DMS114 treated with DMSO at 0.1 percent for 48 hours (cell line): ENCODE measurements around the gene DUSP22.
"Not testable (repeated sequence)": the region's sequence is repeated elsewhere in the genome, so short reads cannot be mapped to it uniquely, and the experiment has no call there.

Experiments used
- DNase-seq: peaks from one replicate; lab custom pipeline; 2025; ENCODE audit not compliant: unreplicated experiment; lab: John Stamatoyannopoulos, UW

DUSP22 gene

GRCh38 chr6:291697-292505, at the start of gene DUSP22:
Gene DUSP22, plus strand, starts transcription at chr6:292487. Its CDS starts 53 bp downstream, at chr6:292540.
- no peak for DNase-seq

DNA sequence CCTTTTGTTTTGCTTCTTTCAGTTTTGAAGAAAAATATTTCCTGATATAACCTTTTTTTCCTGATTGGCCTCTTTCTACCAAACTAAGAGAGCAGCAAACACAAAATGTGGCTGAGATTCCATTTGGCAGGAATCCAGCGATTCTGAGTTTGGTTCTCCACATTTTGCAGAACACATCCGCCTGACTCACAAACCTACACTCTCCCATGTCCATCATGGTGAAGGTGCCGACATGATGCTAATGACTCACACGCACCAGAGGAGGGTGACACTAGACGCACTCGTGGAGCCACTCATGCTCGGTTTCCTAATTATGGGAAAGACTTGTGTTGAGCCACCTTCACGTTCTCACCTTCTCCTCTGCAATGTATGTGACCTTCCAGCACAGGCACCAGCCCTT, 45.9 kb upstream of the DUSP22 start:
- no peak for DNase-seq

DNA sequence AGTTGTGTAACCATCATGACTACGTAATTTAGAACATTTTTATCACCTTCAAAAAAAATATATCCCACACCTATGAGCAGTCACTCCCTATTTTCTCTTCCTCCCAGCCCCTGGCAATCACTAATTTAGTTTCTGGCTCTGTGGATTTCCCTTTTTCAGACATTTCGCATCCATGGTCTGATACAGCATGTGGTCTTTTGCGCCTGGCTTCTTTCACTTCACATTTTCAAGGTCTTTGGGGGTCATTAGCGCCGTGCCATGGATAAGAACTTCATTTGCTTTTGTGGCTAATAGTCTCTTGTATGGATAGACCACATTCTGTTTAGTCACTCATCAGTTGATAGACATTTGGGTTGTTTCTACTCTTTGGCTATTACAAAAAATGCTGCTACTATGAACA, 44.9 kb upstream of the DUSP22 start:
- no peak for DNase-seq

GRCh38 chr6:248046-248445, 44.2 kb upstream of the DUSP22 start:
- DNase-seq: not testable (repeated sequence)

- DNase-seq: no peak
These were observed 41.6 kb upstream of the DUSP22 start for GRCh38 chr6:250676-251075.

DNA sequence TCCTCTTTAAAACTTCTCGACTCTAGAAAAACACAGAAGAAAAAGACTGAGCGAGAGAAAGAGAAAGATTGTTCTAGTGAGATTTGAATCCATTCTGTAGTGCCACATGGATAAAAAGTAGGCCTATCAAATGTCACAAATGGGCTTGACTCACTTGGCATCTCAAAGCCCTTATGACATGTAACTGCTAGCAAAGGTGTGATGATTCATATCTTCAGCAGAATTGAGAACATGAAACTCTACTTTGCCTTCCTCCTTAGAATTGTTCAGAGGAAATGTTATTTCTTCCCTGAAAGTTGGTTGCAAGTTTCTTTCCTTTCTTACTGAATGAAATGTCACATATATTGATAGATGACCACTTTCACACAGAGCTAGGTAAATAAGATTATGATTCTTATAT, 40.4 kb upstream of the DUSP22 start:
- no peak for DNase-seq

- DNase-seq: no peak
These were observed 39.3 kb upstream of the DUSP22 start for GRCh38 chr6:252775-253535.

DNA sequence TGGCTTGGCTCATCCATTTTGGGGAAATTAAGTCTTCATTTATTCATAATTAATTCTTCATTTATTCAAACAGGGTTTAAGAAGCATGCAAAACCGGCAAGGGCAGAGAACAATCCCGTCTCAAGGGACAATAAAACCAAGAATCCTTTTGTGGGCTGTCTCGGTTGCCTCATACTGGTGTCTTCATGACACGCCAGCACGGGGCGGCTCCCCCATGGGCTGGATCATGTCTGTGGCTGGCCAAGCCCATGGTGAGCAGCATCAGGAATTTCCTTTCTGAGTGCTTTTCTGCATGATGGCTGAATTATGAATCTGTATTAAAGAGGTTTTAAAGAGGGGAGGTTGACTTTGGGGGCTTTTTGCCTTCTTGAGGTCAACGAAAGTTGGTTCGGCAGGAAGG, 38.3 kb upstream of the DUSP22 start:
- DNase-seq: no peak

GRCh38 chr6:255041-255750, 37.1 kb upstream of the DUSP22 start:
- no peak for DNase-seq

GRCh38 chr6:255751-256083, 36.6 kb upstream of the DUSP22 start:
- DNase-seq: no peak

DNA sequence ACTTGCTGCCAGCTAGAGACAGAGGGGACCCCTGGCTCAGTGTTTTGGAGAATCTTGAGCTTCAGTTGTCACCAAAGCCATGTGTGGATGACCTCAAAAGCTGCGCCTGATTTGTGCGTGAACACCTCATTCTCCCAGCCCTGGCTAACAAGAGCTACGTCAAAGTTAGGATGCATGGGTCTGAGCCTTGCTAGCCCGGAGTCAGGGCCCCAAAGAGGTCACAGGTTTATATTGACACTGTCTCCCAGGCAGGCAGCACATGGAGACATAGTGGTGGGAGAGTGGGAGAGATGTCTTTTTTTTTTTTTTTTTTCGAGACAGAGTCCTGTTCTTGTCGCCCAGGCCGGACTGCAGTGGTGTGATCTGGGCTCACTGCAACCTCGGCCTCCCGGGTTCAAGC, 36.1 kb upstream of the DUSP22 start:
- no peak for DNase-seq

DNA sequence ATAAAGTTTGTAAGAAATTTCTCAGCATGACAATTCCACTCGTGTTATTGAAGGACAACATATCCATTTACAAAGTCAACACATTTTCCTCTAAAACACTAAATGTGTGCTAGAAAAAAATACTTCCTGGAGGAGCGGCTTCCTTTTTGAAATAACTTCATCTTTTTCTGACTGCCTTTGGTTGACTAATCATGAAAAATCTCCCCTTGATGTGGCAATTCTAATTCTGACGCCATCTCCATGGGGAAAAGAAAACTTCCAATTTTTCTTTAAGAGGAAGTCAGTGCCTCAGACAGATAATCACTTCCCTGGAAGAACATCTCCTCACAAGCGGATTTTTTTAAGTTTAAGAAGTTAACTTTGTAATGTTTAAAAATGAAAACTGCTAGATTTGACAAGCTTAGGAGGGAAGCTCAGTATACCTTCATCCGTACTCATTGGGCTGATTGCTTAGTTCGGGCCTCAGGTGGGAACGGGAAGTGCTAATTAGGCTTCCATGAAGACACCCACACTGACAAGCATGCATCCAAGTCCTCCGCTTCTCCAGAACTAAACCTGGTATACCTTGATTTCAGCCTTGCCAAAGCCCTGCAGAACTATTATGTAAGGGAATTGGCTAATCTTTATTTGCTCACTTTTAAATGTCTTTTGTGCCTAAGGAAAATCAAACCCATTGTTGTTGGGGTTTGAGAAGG, 35.1 kb upstream of the DUSP22 start:
- no peak for DNase-seq

- no peak for DNase-seq
These were observed 34.5 kb upstream of the DUSP22 start for GRCh38 chr6:257774-258173.

DNA sequence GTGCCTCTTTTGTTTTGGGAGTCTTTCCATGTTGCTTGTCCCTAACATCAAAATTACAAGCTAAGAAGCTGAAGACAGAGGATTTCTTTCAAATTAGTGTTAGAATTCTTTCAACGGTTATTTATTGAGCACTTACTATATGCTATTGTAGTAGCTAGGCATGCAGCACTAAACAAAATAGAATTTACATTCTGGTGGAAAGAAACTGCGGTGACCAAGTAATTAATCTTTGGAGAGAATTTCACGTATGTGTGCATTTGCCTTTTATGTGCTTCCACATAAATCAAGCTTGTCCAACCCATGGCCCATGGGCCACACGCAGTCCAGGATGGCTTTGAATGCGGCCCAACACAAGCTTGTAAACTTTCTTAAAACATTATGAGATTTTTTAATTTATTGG, 33.0 kb upstream of the DUSP22 start:
- DNase-seq: no peak

- DNase-seq: no peak
These were observed 32.3 kb upstream of the DUSP22 start for GRCh38 chr6:259901-260508.

DNA sequence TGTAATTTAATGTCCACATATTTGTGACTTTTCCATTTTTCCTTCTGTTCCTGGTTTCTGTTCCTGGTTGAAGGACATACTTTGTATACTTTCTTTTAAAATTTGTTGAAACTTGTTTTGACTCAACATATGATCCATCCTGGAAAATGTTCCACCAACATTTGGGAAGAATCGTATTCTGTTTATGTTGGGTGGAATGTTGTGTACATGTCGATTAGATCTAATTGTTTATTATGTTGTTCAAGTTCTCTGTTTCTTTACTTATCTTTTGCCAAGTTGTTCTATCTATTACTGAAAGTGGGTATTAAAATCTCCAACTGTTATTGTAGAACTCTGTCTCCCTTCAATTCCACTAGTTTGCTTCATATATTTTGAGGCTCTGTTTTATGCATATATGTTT, 27.7 kb upstream of the DUSP22 start:
- DNase-seq: no peak

DNA sequence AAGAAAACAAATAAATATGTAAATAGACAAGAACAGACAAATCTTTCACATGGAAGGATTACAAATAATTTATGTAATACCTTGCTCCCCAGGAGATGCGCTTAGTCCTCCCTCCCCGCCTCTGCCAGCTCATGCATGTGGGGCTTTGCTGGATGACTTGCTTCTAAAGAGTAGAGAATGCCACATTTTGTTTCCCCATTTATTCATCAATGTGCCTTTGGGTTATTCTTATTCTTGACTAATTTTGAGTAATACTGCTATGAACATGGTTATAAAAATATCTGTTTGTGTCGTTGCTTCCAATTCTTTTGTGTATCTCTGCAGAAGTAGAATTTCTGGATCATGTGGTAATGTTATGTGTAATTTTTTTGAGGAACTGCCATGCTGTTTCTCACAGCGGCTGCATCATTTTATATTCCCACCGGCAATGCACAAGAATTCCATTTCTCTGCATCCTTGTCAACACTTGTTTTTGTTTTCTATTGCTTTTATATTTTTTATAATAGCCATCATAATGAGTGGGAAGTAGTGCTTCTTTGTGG, 23.8 kb upstream of the DUSP22 start:
- no peak for DNase-seq

DNA sequence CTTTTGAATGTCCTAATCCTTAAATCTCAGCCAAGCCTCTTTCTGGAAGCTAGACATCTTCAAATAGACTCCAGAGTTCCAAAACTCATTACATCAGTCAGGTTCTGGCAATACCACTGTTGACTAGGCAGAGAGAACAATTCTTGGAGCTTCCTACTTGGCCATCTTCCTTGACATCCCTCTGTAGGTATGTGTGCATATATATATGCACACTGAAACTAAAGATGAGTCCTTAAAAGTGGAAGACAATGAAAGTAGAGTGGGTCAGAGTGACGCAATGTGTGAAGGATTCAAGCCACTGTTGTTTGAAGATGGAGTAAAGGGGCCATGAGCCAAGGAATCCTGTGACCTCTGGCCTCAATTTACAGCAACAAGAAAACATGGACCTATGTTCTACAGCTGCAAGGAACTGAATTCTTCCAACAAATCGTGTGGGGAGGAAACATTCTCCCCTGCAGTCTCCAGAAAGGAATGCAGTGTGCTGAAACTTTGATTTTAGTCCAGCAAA, 18.7 kb upstream of the DUSP22 start:
- no peak for DNase-seq

- no peak for DNase-seq
These were observed 14.5 kb upstream of the DUSP22 start for GRCh38 chr6:277746-278145.

- DNase-seq: no peak
These were observed 13.8 kb upstream of the DUSP22 start for GRCh38 chr6:278494-278893.
